Caco-2 (cell line): Measurements from ENCODE around the gene APOC4. TPM values are rescaled to one million over a fixed set of nuclear protein-coding genes. Genes with fewer than 3 reads are reported as not detected.

ENCODE experiments used
- BruUV-seq: library from RNA; stranded (reverse); fragments of 400-500 nt; replicated peaks from 2 replicates; lab custom pipeline; 2021; lab: Mats Ljungman, UMichigan
- CTCF ChIA-PET: fragments of 300-600 bp; sonication (Branson Sonifier 250); formaldehyde crosslinking; loops from one replicate; lab custom pipeline; 2022; ENCODE audit warnings: antibody characterized with exemption; lab: Charles Lee
- POLR2A ChIA-PET: fragments of 300-600 bp; sonication (Branson Sonifier 250); formaldehyde crosslinking; loops from one replicate; lab custom pipeline; 2022; ENCODE audit warnings: antibody characterized with exemption; lab: Charles Lee
- DNase-seq, 2 experiments: peaks; one replicate each; pipeline versions ENCODE4 v3.0.0 to v3.0.0-alpha.2; 2020 to 2022
- H3K27me3 ChIP-seq: replicated peaks from 2 replicates; pipeline ENCODE4 v1.6.0; 2011; ENCODE audit warnings: low read length; ENCODE audit not compliant: control insufficient read depth, insufficient read depth
- H3K36me3 ChIP-seq: 2 replicates; pipeline ENCODE4 v1.5.1; 2011; ENCODE audit warnings: low read length; ENCODE audit not compliant: control insufficient read depth, insufficient read depth
- H3K4me1 ChIP-seq: fragments of 250-450 bp; sonication (Bioruptor Pico); 2 replicates; pipeline ENCODE4 v1.5.1; 2020; ENCODE audit warnings: mild to moderate bottlenecking
- H3K4me3 ChIP-seq: 2 replicates; pipeline ENCODE4 v1.5.1; 2011; ENCODE audit warnings: low read depth, mild to moderate bottlenecking, control low read depth, low read length
- H3K9me3 ChIP-seq: fragments of 250-450 bp; sonication (Bioruptor Pico); 2 replicates; pipeline ENCODE4 v1.5.1; 2020; ENCODE audit warnings: mild to moderate bottlenecking, moderate library complexity
- H3K27ac Mint-ChIP-seq: one replicate; pipeline ENCODE4 v1.8.0; 2022; ENCODE audit warnings: mixed read lengths; ENCODE audit not compliant: unreplicated experiment
- H3K27me3 Mint-ChIP-seq: one replicate; pipeline ENCODE4 v1.8.0; 2022; ENCODE audit warnings: mixed read lengths; ENCODE audit not compliant: insufficient read depth, unreplicated experiment
- H3K36me3 Mint-ChIP-seq: one replicate; pipeline ENCODE4 v1.8.0; 2022; ENCODE audit warnings: mild to moderate bottlenecking, mixed read lengths; ENCODE audit not compliant: insufficient read depth, unreplicated experiment
- H3K4me1 Mint-ChIP-seq: one replicate; pipeline ENCODE4 v1.8.0; 2022; ENCODE audit warnings: low read depth, mixed read lengths; ENCODE audit not compliant: unreplicated experiment
- H3K4me3 Mint-ChIP-seq: one replicate; pipeline ENCODE4 v1.8.0; 2022; ENCODE audit warnings: mild to moderate bottlenecking, moderate library complexity, mixed read lengths; ENCODE audit not compliant: unreplicated experiment
- H3K9me3 Mint-ChIP-seq: one replicate; pipeline ENCODE4 v1.8.0; 2022; ENCODE audit warnings: mixed read lengths; ENCODE audit not compliant: unreplicated experiment
- CTCF ChIP-seq, 2 experiments: fragments of 200-600 bp in 1 of 2; IDR thresholded peaks; 1 replicate in 1 of 2; 2 replicates in 1 of 2; pipeline versions ENCODE4 v1.5.1 to v1.8.0; 2011 to 2022; ENCODE audit warnings: antibody characterized with exemption in 1 of 2, control low read depth in 1 of 2, inconsistent platforms in 1 of 2, low read depth in 1 of 2, low read length in 1 of 2, mild to moderate bottlenecking in 1 of 2, moderate library complexity in 1 of 2; ENCODE audit not compliant: insufficient read depth in 1 of 2, severe bottlenecking in 1 of 2, unreplicated experiment in 1 of 2
- intact Hi-C: fragments of 100-400 bp; cut with micrococcal nuclease; formaldehyde crosslinking; loops from one replicate; pipeline ENCODE4 v1.10.0; 2022; ENCODE audit not compliant: unreplicated experiment
- total RNA-seq: library from RNA; stranded (reverse); gene quantifications from 2 replicates; pipeline ENCODE4 v1.2.3, GENCODE V29; 2022

APOC4 gene
- total RNA-seq, 1 experiment from 2014 or later, result not detected

- Histone ChIP-seq H3K9me3 (no peaks in the 10 kb centered on the region), H3K4me1 (peaks cover 10% of the 10 kb centered on the region), H3K36me3 (no peaks in the 10 kb centered on the region; the same call in 1 of the 2 replicates), H3K4me3 (no peak overlapping the region), H3K27me3 (no peaks in the 10 kb centered on the region)
- Mint-ChIP-seq H3K27me3 (no peaks in the 10 kb centered on the region), H3K9me3 (no peaks in the 10 kb centered on the region), H3K4me1 (peaks cover 9% of the 10 kb centered on the region), H3K27ac (peak overlapping the region; percentile 53), H3K36me3 (peaks cover 22% of the 10 kb centered on the region), H3K4me3 (no peak overlapping the region)
- intact Hi-C loops, result loop anchor here (1.0 to 5.0 kb wide), 3 partner anchors 16 to 104 kb away; partner anchors contain the start of gene NECTIN2
- ChIA-PET CTCF (interaction anchor here (0.6 to 1.6 kb wide), 7 partner anchors 37 to 1485 kb away, joined by 3 to 6 read pairs (median 5); partner anchors contain the start of genes APOC1, APOE and NECTIN2), POLR2A (no interaction called here)
- peak; percentile 84 to 94 for TF ChIP-seq CTCF (IDR thresholded peaks at IDR 0.05; ENCODE audit: insufficient read depth in 1 of 2, low read depth in 1 of 2, low read length in 1 of 2, severe bottlenecking in 1 of 2, unreplicated experiment in 1 of 2)
- BruUV-seq, result no TSS peak
- peak; percentile 75 to 84 for DNase-seq
Observed at GRCh38 chr19:44951179-44952159, 9.4 kb downstream of the APOC4 start.

- H3K4me1 Mint-ChIP-seq, result peaks cover 16% of the 10 kb centered on the region
- peak overlapping the region; percentile 98 for H3K27ac Mint-ChIP-seq
- peaks cover 23% of the 10 kb centered on the region for H3K36me3 Mint-ChIP-seq
- H3K4me1 ChIP-seq, result peaks cover 13% of the 10 kb centered on the region
- BruUV-seq, result no TSS peak
- H3K27me3 ChIP-seq, result no peaks in the 10 kb centered on the region
- H3K27me3 Mint-ChIP-seq, result no peaks in the 10 kb centered on the region
- DNase-seq, result no peak
- peak overlapping the region; percentile 82 for H3K4me3 ChIP-seq
- intact Hi-C loops, result loop anchor here (2.0 to 5.0 kb wide), 2 partner anchors 49 to 107 kb away; partner anchors contain the start of gene NECTIN2
- no peaks in the 10 kb centered on the region for H3K9me3 Mint-ChIP-seq
- H3K9me3 ChIP-seq, result no peaks in the 10 kb centered on the region
- ChIA-PET POLR2A (interaction anchor here (0.6 to 1.0 kb wide), 7 partner anchors 19 to 225 kb away, joined by 3 to 35 read pairs (median 3); partner anchors contain the start of gene CLASRP), CTCF (interaction anchor here (1.0 kb wide), 2 partner anchors 48 to 50 kb away, joined by 3 read pairs; partner anchors contain the start of gene APOE)
- TF ChIP-seq CTCF (IDR thresholded peaks at IDR 0.05; ENCODE audit: insufficient read depth in 1 of 2, low read depth in 1 of 2, low read length in 1 of 2, severe bottlenecking in 1 of 2, unreplicated experiment in 1 of 2), result no peak
- H3K36me3 ChIP-seq, result no peaks in the 10 kb centered on the region; the same call in 1 of the 2 replicates
- peak overlapping the region; percentile 99 for H3K4me3 Mint-ChIP-seq
Observed at GRCh38 chr19:44954278-44954648, 12.2 kb downstream of the APOC4 start.
